Lower leg skin (tissue), 3 donors: Measurements from ENCODE around the gene CT47C1.

Experiments used
- CTCF ChIP-seq, 3 donors: fragments of 450-650 bp; IDR thresholded peaks; one replicate each; pipeline ENCODE4 v1.5.1; 2016; ENCODE audit warnings: antibody characterized with exemption in 3 of 3, mild to moderate bottlenecking in 3 of 3, moderate library complexity in 2 of 3
- POLR2A ChIP-seq, 2 donors: fragments of 450-650 bp; IDR thresholded peaks; one replicate each; pipeline ENCODE4 v1.6.1; 2016 to 2017; ENCODE audit warnings: antibody characterized with exemption in 2 of 2, mild to moderate bottlenecking in 1 of 2, moderate library complexity in 1 of 2

- TF ChIP-seq CTCF (IDR thresholded peaks at IDR 0.05): no peak
- TF ChIP-seq POLR2A (IDR thresholded peaks at IDR 0.05): no peak
Observed at GRCh38 chrX:119028733-119029330, 44.0 kb upstream of the CT47C1 start.
